ENCODE results near the gene RAB5B. TPM values are rescaled to one million over a fixed set of nuclear protein-coding genes. Genes with fewer than 3 reads are reported as not detected.

Gene RAB5B
- total and polyA plus RNA-seq, 3 donors from 2014 or later: 139 to 198 (median 144) TPM

- intact Hi-C loops (cut with DNase I; ENCODE audit: low total_unique reads): no loop called here
- Histone ChIP-seq H3K27me3 (no peaks in the 10 kb centered on the region), H3K4me1 (no peaks in the 10 kb centered on the region), H3K9me3 (no peaks in the 10 kb centered on the region), H3K36me3 (ENCODE audit: low read depth, missing control alignments) (no peaks in the 10 kb centered on the region), H3K4me3 (no peak overlapping the region), H3K27ac (no peak overlapping the region)
- no peak for TF ChIP-seq CTCF (IDR thresholded peaks at IDR 0.05)
- TF ChIP-seq POLR2A (IDR thresholded peaks at IDR 0.05): no peak
- no peak for DNase-seq
- WGBS, 2 donors: 87 to 88% methylated on average over 6 of the region's 6 CpGs
Measured at GRCh38 chr12:55946553-55946952, 27.3 kb upstream of the RAB5B start.

- no peak for DNase-seq
- intact Hi-C loops (cut with DNase I; ENCODE audit: low total_unique reads): no loop called here
- 78 to 89% methylated on average over 3 to 4 of the region's 4 CpGs for WGBS, 2 donors
Measured at GRCh38 chr12:55955344-55955743, 18.5 kb upstream of the RAB5B start.

GRCh38 chr12:55955800-55956508 lies 17.9 kb upstream of the RAB5B start:
- Histone ChIP-seq H3K27ac (no peak overlapping the region), H3K4me3 (no peak overlapping the region), H3K4me1 (no peaks in the 10 kb centered on the region), H3K27me3 (no peaks in the 10 kb centered on the region), H3K36me3 (ENCODE audit: low read depth, missing control alignments) (no peaks in the 10 kb centered on the region), H3K9me3 (no peaks in the 10 kb centered on the region)
- no peak for DNase-seq
- WGBS, 2 donors: 64 to 70% methylated on average over 6 of the region's 6 CpGs
- TF ChIP-seq POLR2A (IDR thresholded peaks at IDR 0.05) (no peak), CTCF (IDR thresholded peaks at IDR 0.05) (no peak)
- intact Hi-C loops (cut with DNase I; ENCODE audit: low total_unique reads): no loop called here

More at GRCh38 chr12:55955344-55955743, 18.5 kb upstream of the RAB5B start:
- Histone ChIP-seq H3K36me3 (ENCODE audit: low read depth, missing control alignments) (no peaks in the 10 kb centered on the region), H3K27me3 (no peaks in the 10 kb centered on the region), H3K9me3 (no peaks in the 10 kb centered on the region), H3K27ac (no peak overlapping the region), H3K4me1 (no peaks in the 10 kb centered on the region), H3K4me3 (no peak overlapping the region)
- TF ChIP-seq POLR2A (IDR thresholded peaks at IDR 0.05) (no peak), CTCF (IDR thresholded peaks at IDR 0.05) (no peak)

GRCh38 chr12:55957106-55957859 lies 16.6 kb upstream of the RAB5B start:
- Histone ChIP-seq H3K4me3 (no peak overlapping the region), H3K27me3 (no peaks in the 10 kb centered on the region), H3K27ac (no peak overlapping the region), H3K4me1 (no peaks in the 10 kb centered on the region), H3K36me3 (ENCODE audit: low read depth, missing control alignments) (no peaks in the 10 kb centered on the region), H3K9me3 (no peaks in the 10 kb centered on the region)
- DNase-seq: no peak
- TF ChIP-seq POLR2A (IDR thresholded peaks at IDR 0.05) (no peak), CTCF (IDR thresholded peaks at IDR 0.05) (no peak)
- intact Hi-C loops (cut with DNase I; ENCODE audit: low total_unique reads): no loop called here
- 84 to 88% methylated on average over 4 to 5 of the region's 5 CpGs for WGBS, 2 donors

Data from testis (tissue), 3 donors.